GM19395 (cell line): ENCODE results near the gene PTPRF.

ENCODE experiments used
- ATAC-seq: cut with Tn5 transposase; IDR thresholded peaks from one replicate; pipeline ENCODE4 v1.9.1; 2021; ENCODE audit warnings: mild to moderate bottlenecking, moderate library complexity; ENCODE audit not compliant: unreplicated experiment

The PTPRF gene

GRCh38 chr1:43576521-43576920, 45.8 kb downstream of the PTPRF start:
- ATAC-seq, result no peak

GRCh38 chr1:43577655-43578542, 47.2 kb downstream of the PTPRF start:
- ATAC-seq, result no peak

GRCh38 chr1:43580039-43580438, 49.4 kb downstream of the PTPRF start:
- ATAC-seq, result no peak

- no peak for ATAC-seq
Measured at GRCh38 chr1:43582162-43582566, 51.5 kb downstream of the PTPRF start.

GRCh38 chr1:43583058-43583457, 52.4 kb downstream of the PTPRF start:
- ATAC-seq, result no peak

GRCh38 chr1:43584204-43584603, 53.5 kb downstream of the PTPRF start:
- ATAC-seq, result no peak

- no peak for ATAC-seq
Measured at GRCh38 chr1:43585557-43585956, 54.9 kb downstream of the PTPRF start.

GRCh38 chr1:43586136-43586731, 55.6 kb downstream of the PTPRF start:
- no peak for ATAC-seq

- ATAC-seq, result no peak
Measured at GRCh38 chr1:43587001-43587400, 56.3 kb downstream of the PTPRF start.

GRCh38 chr1:43587594-43587993, 56.9 kb downstream of the PTPRF start:
- ATAC-seq, result no peak

- ATAC-seq, result no peak
Measured at GRCh38 chr1:43588592-43588991, 57.9 kb downstream of the PTPRF start.

GRCh38 chr1:43590388-43590925, 59.8 kb downstream of the PTPRF start:
- ATAC-seq, result no peak

- no peak for ATAC-seq
Measured at GRCh38 chr1:43591181-43591580, 60.5 kb downstream of the PTPRF start.

GRCh38 chr1:43592051-43592665, 61.5 kb downstream of the PTPRF start:
- no peak for ATAC-seq

- ATAC-seq, result no peak
Measured at GRCh38 chr1:43592974-43593683, 62.4 kb downstream of the PTPRF start.

GRCh38 chr1:43596579-43596978, 65.9 kb downstream of the PTPRF start:
- ATAC-seq, result no peak

- no peak for ATAC-seq
Measured at GRCh38 chr1:43597028-43597427, 66.3 kb downstream of the PTPRF start.

- no peak for ATAC-seq
Measured at GRCh38 chr1:43597721-43598120, 67.0 kb downstream of the PTPRF start.

GRCh38 chr1:43598622-43599021, 67.9 kb downstream of the PTPRF start:
- no peak for ATAC-seq

- no peak for ATAC-seq
Measured at GRCh38 chr1:43600033-43601020, 69.6 kb downstream of the PTPRF start.
